PFSK-1 (cell line): ENCODE measurements around the gene TEKT3.

Source experiments
- FOXP2 ChIP-seq: optimal IDR thresholded peaks from 2 replicates; pipeline ENCODE3; 2011; ENCODE audit warnings: borderline replicate concordance, control low read depth, inconsistent platforms; ENCODE audit not compliant: insufficient read depth; ENCODE audit errors: extremely low read length, extremely low read depth
- POLR2AphosphoS5 ChIP-seq: IDR thresholded peaks from 2 replicates; pipeline ENCODE4 v1.6.1; 2012; ENCODE audit warnings: low read depth, mild to moderate bottlenecking, control low read depth, low read length, moderate library complexity
- REST ChIP-seq, 2 experiments: IDR thresholded peaks; 2 replicates each; pipeline versions ENCODE4 v1.6.1 to v1.8.0; 2011 to 2012; ENCODE audit warnings: low read depth in 2 of 2, low read length in 2 of 2, control low read depth in 1 of 2, inconsistent platforms in 1 of 2, mild to moderate bottlenecking in 1 of 2, moderate library complexity in 1 of 2; ENCODE audit not compliant: insufficient read depth in 1 of 2
- SIN3A ChIP-seq: IDR thresholded peaks from 2 replicates; pipeline ENCODE4 v1.6.1; 2012; ENCODE audit warnings: mild to moderate bottlenecking, low read length, moderate library complexity, borderline replicate concordance; ENCODE audit not compliant: insufficient read depth
- TAF1 ChIP-seq: IDR thresholded peaks from 2 replicates; pipeline ENCODE4 v1.6.1; 2012; ENCODE audit warnings: low read length, control low read depth, borderline replicate concordance; ENCODE audit not compliant: insufficient read depth

Gene TEKT3

GRCh38 chr17:15256689-15257088 is 84.7 kb downstream of the TEKT3 start:
- no peak for TF ChIP-seq POLR2AphosphoS5
- TF ChIP-seq FOXP2 = no peak
- TF ChIP-seq SIN3A = no peak
- TF ChIP-seq REST (IDR thresholded peaks at IDR 0.05; ENCODE audit: insufficient read depth in 1 of 2, low read depth in 2 of 2, low read length in 2 of 2) = no peak
- TF ChIP-seq TAF1 = no peak

GRCh38 chr17:15255713-15256454 is 85.5 kb downstream of the TEKT3 start:
- TF ChIP-seq POLR2AphosphoS5 (no peak), REST (IDR thresholded peaks at IDR 0.05; ENCODE audit: insufficient read depth in 1 of 2, low read depth in 2 of 2, low read length in 2 of 2) (no peak), TAF1 (no peak), SIN3A (no peak), FOXP2 (no peak)
